A549 (cell line): ENCODE data around the gene DLGAP1. TPM values are rescaled to one million over a fixed set of nuclear protein-coding genes. Genes with fewer than 3 reads are reported as not detected.
A peak's percentile ranks its signal among the peaks of the same experiment; 100 is the strongest.

Experiments
- ATAC-seq, 2 experiments: fragments of 200-7000 bp in 1 of 2; fragments of >200 bp in 1 of 2; cut with Nextera tagmentation in 1 of 2; cut with Tn5 transposase in 1 of 2; 3 replicates each; pipeline versions ENCODE4 v1.8.0 to v1.9.1; 2018 to 2020; ENCODE audit warnings: mild to moderate bottlenecking in 1 of 2, moderate library complexity in 1 of 2
- CTCF ChIA-PET: fragments of 300-600 bp; sonication (Branson Sonifier 250); formaldehyde crosslinking; extraction: SDS; loops from one replicate; lab custom pipeline; 2021; ENCODE audit warnings: antibody characterized with exemption, inconsistent platforms; lab: Yijun Ruan, JAX
- POLR2A ChIA-PET: fragments of 350-600 bp; formaldehyde crosslinking; extraction: SDS; loops from one replicate; lab custom pipeline; 2021; ENCODE audit warnings: antibody characterized with exemption, inconsistent platforms; lab: Yijun Ruan, JAX
- DNase-seq, 2 experiments: peaks; one replicate each; pipeline versions ENCODE4 v3.0.0 to v3.0.0-alpha.2; 2011 to 2016; ENCODE audit warnings: low read depth in 1 of 2, low spot score in 1 of 2
- FAIRE-seq: peaks from 2 replicates; lab custom pipeline; 2011; peaks lifted over from hg19 to GRCh38; lab: Jason Lieb, UNC
- H3K27ac ChIP-seq, 2 experiments: fragments of >200 bp; sonication (Bioruptor Twin); formaldehyde crosslinking; 3 replicates each; pipeline ENCODE4 v1.5.1; 2016 to 2017
- H3K4me1 ChIP-seq: fragments of >200 bp; sonication (Bioruptor Twin); formaldehyde crosslinking; 3 replicates; pipeline ENCODE4 v1.6.1; 2016
- H3K4me2 ChIP-seq: fragments of >200 bp; sonication (Bioruptor Twin); formaldehyde crosslinking; 3 replicates; pipeline ENCODE4 v1.6.1; 2016
- H3K4me3 ChIP-seq: fragments of >200 bp; sonication (Bioruptor Twin); formaldehyde crosslinking; 3 replicates; pipeline ENCODE4 v1.5.1; 2016
- H3K9me3 ChIP-seq: fragments of >200 bp; sonication (Bioruptor Twin); formaldehyde crosslinking; 3 replicates; pipeline ENCODE4 v1.6.1; 2016
- CEBPB ChIP-seq, 2 experiments: fragments of >200 bp in 1 of 2; sonication (Bioruptor Twin) in 1 of 2; formaldehyde crosslinking in 1 of 2; IDR thresholded peaks; 2 replicates each; pipeline ENCODE4 v1.6.1; 2012 to 2016
- CHD2 ChIP-seq: fragments of 150-350 bp; IDR thresholded peaks from 2 replicates; pipeline ENCODE4 v1.6.1; 2014; ENCODE audit warnings: low read length; ENCODE audit not compliant: partially characterized antibody
- CHD4 ChIP-seq: fragments of 200-600 bp; sonication (generic); IDR thresholded peaks from 2 replicates; pipeline ENCODE4 v1.6.1; 2016; ENCODE audit warnings: antibody characterized with exemption, mild to moderate bottlenecking, borderline replicate concordance
- EHF ChIP-seq: fragments of 250-450 bp; sonication (Bioruptor Pico); IDR thresholded peaks from 2 replicates; pipeline ENCODE4 v1.5.0; 2020; ENCODE audit warnings: mild to moderate bottlenecking
- JUN ChIP-seq, 2 experiments: fragments of >200 bp; sonication (Bioruptor Twin); formaldehyde crosslinking; IDR thresholded peaks; 2 replicates in 1 of 2; 3 replicates in 1 of 2; pipeline ENCODE4 v1.6.1; 2016 to 2017
- JUNB ChIP-seq: fragments of >200 bp; sonication (Bioruptor Twin); formaldehyde crosslinking; IDR thresholded peaks from 2 replicates; pipeline ENCODE4 v1.6.1; 2016
- KDM5A ChIP-seq: fragments of 200-600 bp; sonication (generic); IDR thresholded peaks from 2 replicates; pipeline ENCODE4 v1.6.1; 2016; ENCODE audit warnings: antibody characterized with exemption, mild to moderate bottlenecking
- MAFK ChIP-seq: fragments of 450-650 bp; IDR thresholded peaks from 2 replicates; pipeline ENCODE4 v1.6.1; 2014; ENCODE audit not compliant: partially characterized antibody
- MAZ ChIP-seq: fragments of 150-350 bp; IDR thresholded peaks from 2 replicates; pipeline ENCODE4 v1.6.1; 2014; ENCODE audit warnings: antibody characterized with exemption, low read depth, low read length, borderline replicate concordance
- NFE2L2 ChIP-seq: fragments of 150-350 bp; conservative IDR thresholded peaks from 2 replicates; pipeline ENCODE4 v1.6.1; 2014; ENCODE audit warnings: low read length
- NPAS2 ChIP-seq: fragments of 250-450 bp; sonication (Bioruptor Pico); IDR thresholded peaks from 2 replicates; pipeline ENCODE4 v1.8.0; 2022; ENCODE audit warnings: mild to moderate bottlenecking, moderate library complexity, borderline replicate concordance
- PHF8 ChIP-seq: fragments of 200-600 bp; sonication (generic); IDR thresholded peaks from 2 replicates; pipeline ENCODE4 v1.6.1; 2016; ENCODE audit warnings: low read depth, mild to moderate bottlenecking, antibody characterized with exemption, moderate library complexity, borderline replicate concordance
- RARB ChIP-seq: fragments of 250-450 bp; sonication (Bioruptor Pico); IDR thresholded peaks from 2 replicates; pipeline ENCODE4 v1.8.0; 2021; ENCODE audit warnings: mild to moderate bottlenecking, moderate library complexity
- RCOR1 ChIP-seq: fragments of 150-350 bp; IDR thresholded peaks from 2 replicates; pipeline ENCODE4 v1.6.1; 2014; ENCODE audit warnings: antibody characterized with exemption, low read length, low read depth
- RFX5 ChIP-seq: fragments of 450-650 bp; IDR thresholded peaks from 2 replicates; pipeline ENCODE4 v1.7.1; 2014; ENCODE audit warnings: antibody characterized with exemption, mild to moderate bottlenecking, moderate library complexity
- SMC3 ChIP-seq: fragments of >200 bp; sonication (Bioruptor Twin); formaldehyde crosslinking; IDR thresholded peaks from 3 replicates; pipeline ENCODE4 v1.6.1; 2018; ENCODE audit warnings: inconsistent platforms
- ZC3H11A ChIP-seq: fragments of 450-650 bp; IDR thresholded peaks from 2 replicates; pipeline ENCODE4 v1.6.1; 2014; ENCODE audit warnings: antibody characterized with exemption, mild to moderate bottlenecking
- ZSCAN20 ChIP-seq: fragments of 250-450 bp; sonication (Bioruptor Pico); IDR thresholded peaks from 2 replicates; pipeline ENCODE4 v1.8.0; 2022; ENCODE audit warnings: mild to moderate bottlenecking, moderate library complexity
- WGBS: methylation state at CpG from one replicate; pipeline ENCODE4 v1.1.6; 2017; ENCODE audit errors: missing lambda C conversion rate; 5-methylcytosine and 5-hydroxymethylcytosine counted together
- polyA plus RNA-seq, 4 experiments: library from polyadenylated mRNA; depleted of rRNA in 3 of 4; stranded (reverse); fragments of >200 nt; fragmentation: RNase III in 1 of 4; extraction: RNeasy Plus Mini Kit Qiagen cat#74134 plus additional on column Dnase treatment in 1 of 4; gene quantifications; 2 replicates in 3 of 4; 3 replicates in 1 of 4; pipeline ENCODE4 v1.2.3, GENCODE V29; 2011 to 2017
- TF ChIP-seq, protein P1 (sequence below): fragments of 150-350 bp; IDR thresholded peaks from 2 replicates; pipeline ENCODE4 v1.6.1; 2014; ENCODE audit warnings: low read depth, mild to moderate bottlenecking, low read length
- TF ChIP-seq, protein P2 (sequence below): IDR thresholded peaks from 2 replicates; pipeline ENCODE4 v1.6.1; 2012; ENCODE audit warnings: low read depth, borderline replicate concordance
- TF ChIP-seq, protein P3 (sequence below): fragments of >200 bp; sonication (Bioruptor Twin); formaldehyde crosslinking; IDR thresholded peaks from 3 replicates; pipeline ENCODE4 v1.6.1; 2016
- TF ChIP-seq, protein P4 (sequence below): fragments of >200 bp; sonication (Bioruptor Twin); formaldehyde crosslinking; IDR thresholded peaks from 3 replicates; pipeline ENCODE4 v1.5.1; 2016

The DLGAP1 gene
- polyA plus RNA-seq, 2 of the 4 experiments (the other 2 are of a cell fraction), result 0.04 to 0.12 TPM

DNA sequence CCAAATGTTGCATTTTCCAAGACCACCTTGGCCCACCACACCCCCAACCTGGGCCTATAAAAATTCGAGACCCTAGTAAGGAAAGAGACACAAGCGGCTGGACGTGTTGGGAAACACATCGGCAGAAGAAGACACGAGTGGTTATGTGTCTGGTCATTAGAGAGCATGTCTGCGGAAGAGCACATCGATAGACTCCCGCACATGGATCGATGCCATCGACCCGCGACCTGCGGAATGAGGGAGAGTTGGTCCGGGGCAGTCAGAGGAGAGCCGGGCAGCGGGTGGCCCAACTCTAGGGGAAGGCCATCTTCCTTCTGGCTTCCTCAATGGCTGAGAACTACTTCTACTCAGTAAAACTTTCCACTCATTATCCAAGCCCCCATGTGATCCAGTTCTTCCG lies 785.7 kb downstream of the DLGAP1 start:
- no peak overlapping the region for H3K4me2 ChIP-seq
- CTCF ChIA-PET, result interaction anchor here (1.5 to 7.9 kb wide), 2 partner anchors 34 to 72 kb away, joined by 5 to 136 read pairs; no protein-coding TSS in a partner anchor
- FAIRE-seq, result no peak
- no peaks in the 10 kb centered on the region for H3K9me3 ChIP-seq
- no peak for DNase-seq
- H3K4me3 ChIP-seq, result no peak overlapping the region
- TF ChIP-seq JUN (IDR thresholded peaks at IDR 0.05) (no peak), RCOR1 (no peak), PHF8 (no peak), RARB (CRISPR knock-in tag) (no peak), EHF (CRISPR knock-in tag) (no peak), MAZ (no peak), JUNB (no peak), NPAS2 (CRISPR knock-in tag) (no peak), CHD4 (no peak), NFE2L2 (no peak), ZSCAN20 (no peak), CEBPB (IDR thresholded peaks at IDR 0.05) (no peak)
- TF ChIP-seq, protein P1, sequence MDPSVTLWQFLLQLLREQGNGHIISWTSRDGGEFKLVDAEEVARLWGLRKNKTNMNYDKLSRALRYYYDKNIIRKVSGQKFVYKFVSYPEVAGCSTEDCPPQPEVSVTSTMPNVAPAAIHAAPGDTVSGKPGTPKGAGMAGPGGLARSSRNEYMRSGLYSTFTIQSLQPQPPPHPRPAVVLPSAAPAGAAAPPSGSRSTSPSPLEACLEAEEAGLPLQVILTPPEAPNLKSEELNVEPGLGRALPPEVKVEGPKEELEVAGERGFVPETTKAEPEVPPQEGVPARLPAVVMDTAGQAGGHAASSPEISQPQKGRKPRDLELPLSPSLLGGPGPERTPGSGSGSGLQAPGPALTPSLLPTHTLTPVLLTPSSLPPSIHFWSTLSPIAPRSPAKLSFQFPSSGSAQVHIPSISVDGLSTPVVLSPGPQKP, result no peak
- TF ChIP-seq, protein P2, sequence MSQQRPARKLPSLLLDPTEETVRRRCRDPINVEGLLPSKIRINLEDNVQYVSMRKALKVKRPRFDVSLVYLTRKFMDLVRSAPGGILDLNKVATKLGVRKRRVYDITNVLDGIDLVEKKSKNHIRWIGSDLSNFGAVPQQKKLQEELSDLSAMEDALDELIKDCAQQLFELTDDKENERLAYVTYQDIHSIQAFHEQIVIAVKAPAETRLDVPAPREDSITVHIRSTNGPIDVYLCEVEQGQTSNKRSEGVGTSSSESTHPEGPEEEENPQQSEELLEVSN, result no peak
- TF ChIP-seq, protein P3, sequence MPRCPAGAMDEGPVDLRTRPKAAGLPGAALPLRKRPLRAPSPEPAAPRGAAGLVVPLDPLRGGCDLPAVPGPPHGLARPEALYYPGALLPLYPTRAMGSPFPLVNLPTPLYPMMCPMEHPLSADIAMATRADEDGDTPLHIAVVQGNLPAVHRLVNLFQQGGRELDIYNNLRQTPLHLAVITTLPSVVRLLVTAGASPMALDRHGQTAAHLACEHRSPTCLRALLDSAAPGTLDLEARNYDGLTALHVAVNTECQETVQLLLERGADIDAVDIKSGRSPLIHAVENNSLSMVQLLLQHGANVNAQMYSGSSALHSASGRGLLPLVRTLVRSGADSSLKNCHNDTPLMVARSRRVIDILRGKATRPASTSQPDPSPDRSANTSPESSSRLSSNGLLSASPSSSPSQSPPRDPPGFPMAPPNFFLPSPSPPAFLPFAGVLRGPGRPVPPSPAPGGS, result no peak
- no peak for ATAC-seq
- peaks cover 65% of the 10 kb centered on the region for H3K4me1 ChIP-seq
- WGBS, result 97% methylated on average over 17 of the region's 17 CpGs
- POLR2A ChIA-PET, result no interaction called here
- H3K27ac ChIP-seq, result peak overlapping the region; percentile 70 to 87; a peak in 5 of 6 replicates

DNA sequence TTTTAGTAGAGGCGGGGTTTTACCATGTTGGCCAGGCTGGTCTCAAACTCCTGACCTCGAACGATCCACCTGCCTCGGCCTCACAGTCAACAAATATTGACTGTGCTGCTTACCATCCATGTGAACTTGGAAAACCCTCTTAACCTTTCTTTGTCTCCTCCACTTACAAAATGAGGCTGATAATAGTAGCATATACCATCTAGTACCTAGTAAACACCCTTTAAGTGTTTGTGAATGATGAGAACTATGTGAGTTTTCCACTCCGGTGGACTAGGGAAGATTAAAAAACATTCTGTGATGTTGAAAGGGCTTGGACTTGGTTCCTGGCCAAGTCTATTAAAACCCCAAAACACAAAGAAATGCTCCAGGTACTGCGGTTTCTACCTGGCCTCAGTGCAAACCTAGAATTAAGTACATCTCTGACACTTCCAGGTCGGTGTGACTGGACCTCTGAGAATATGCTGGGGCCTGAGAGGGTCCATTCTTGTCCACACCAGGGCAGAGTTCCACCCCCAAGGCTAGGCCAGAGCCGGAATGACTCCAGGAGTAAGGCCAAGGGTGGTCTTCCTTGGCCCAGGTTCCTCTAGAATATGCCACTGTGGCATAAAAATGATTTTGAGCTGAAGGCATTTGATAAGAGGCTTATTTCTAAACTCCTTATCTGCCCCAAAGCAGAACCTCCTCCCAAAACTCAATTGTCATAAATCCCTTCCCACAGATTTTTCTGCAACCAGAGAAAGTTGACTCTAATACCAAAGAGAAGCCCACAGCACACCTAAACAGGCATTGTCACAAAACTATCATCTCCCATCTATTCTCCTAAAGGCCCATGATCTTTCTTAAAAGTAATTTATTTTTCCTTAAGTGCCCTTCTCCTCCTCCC lies 787.6 kb downstream of the DLGAP1 start:
- ATAC-seq (no peak), DNase-seq (no peak), FAIRE-seq (no peak)
- 41% methylated on average over 8 of the region's 8 CpGs for WGBS
- no peak overlapping the region for H3K4me3 ChIP-seq
- TF ChIP-seq RFX5 (no peak), MAFK (peak; percentile 13), KDM5A (no peak), CHD2 (no peak), SMC3 (no peak), ZC3H11A (no peak)
- TF ChIP-seq, protein P4, sequence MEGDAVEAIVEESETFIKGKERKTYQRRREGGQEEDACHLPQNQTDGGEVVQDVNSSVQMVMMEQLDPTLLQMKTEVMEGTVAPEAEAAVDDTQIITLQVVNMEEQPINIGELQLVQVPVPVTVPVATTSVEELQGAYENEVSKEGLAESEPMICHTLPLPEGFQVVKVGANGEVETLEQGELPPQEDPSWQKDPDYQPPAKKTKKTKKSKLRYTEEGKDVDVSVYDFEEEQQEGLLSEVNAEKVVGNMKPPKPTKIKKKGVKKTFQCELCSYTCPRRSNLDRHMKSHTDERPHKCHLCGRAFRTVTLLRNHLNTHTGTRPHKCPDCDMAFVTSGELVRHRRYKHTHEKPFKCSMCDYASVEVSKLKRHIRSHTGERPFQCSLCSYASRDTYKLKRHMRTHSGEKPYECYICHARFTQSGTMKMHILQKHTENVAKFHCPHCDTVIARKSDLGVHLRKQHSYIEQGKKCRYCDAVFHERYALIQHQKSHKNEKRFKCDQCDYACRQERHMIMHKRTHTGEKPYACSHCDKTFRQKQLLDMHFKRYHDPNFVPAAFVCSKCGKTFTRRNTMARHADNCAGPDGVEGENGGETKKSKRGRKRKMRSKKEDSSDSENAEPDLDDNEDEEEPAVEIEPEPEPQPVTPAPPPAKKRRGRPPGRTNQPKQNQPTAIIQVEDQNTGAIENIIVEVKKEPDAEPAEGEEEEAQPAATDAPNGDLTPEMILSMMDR, result no peak
- ChIA-PET POLR2A (interaction anchor here (1.1 to 3.7 kb wide), 7 partner anchors 12 to 214 kb away, joined by 3 to 73 read pairs (median 39); no protein-coding TSS in a partner anchor), CTCF (interaction anchor here (0.8 to 7.9 kb wide), 19 partner anchors 9 to 735 kb away, joined by 3 to 136 read pairs (median 12); no protein-coding TSS in a partner anchor)
- peaks cover 62% of the 10 kb centered on the region for H3K4me1 ChIP-seq
- no peak overlapping the region; the same call in 2 of the 3 replicates for H3K4me2 ChIP-seq
- H3K27ac ChIP-seq, result peak overlapping the region; percentile 87 to 91
- H3K9me3 ChIP-seq, result peaks cover 13% of the 10 kb centered on the region
